GM12878 (cell line): ENCODE measurements around the gene IFNAR1. TPM values are rescaled to one million over a fixed set of nuclear protein-coding genes. Genes with fewer than 3 reads are reported as not detected.

Experiments
- ASH2L ChIP-seq: fragments of 300-600, 200-600 bp; sonication (generic); IDR thresholded peaks from 2 replicates; pipeline ENCODE4 v1.6.1; 2017; ENCODE audit warnings: low read depth, mild to moderate bottlenecking, borderline replicate concordance
- BCLAF1 ChIP-seq: fragments of 450-650 bp; IDR thresholded peaks from 2 replicates; pipeline ENCODE4 v1.6.1; 2017; ENCODE audit warnings: antibody characterized with exemption, mild to moderate bottlenecking, moderate library complexity
- CEBPB ChIP-seq, 2 experiments: fragments of 150-350 bp in 1 of 2; IDR thresholded peaks; 2 replicates each; pipeline ENCODE4 v1.6.1; 2012 to 2014; ENCODE audit warnings: low read depth in 2 of 2, low read length in 2 of 2, borderline replicate concordance in 1 of 2, inconsistent platforms in 1 of 2
- CHD1 ChIP-seq: IDR thresholded peaks from 2 replicates; pipeline ENCODE4 v1.6.1; 2012; ENCODE audit warnings: low read depth, low read length, improper control_type of control experiment
- DPF2 ChIP-seq: fragments of 450-650 bp; IDR thresholded peaks from 2 replicates; pipeline ENCODE4 v1.6.1; 2017; ENCODE audit warnings: mild to moderate bottlenecking
- E2F4 ChIP-seq: IDR thresholded peaks from 2 replicates; pipeline ENCODE4 v1.6.1; 2012; ENCODE audit warnings: low read depth, low read length, improper control_type of control experiment
- EED ChIP-seq: sonication (generic); IDR thresholded peaks from 2 replicates; pipeline ENCODE4 v1.6.1; 2016; ENCODE audit warnings: antibody characterized with exemption, low read depth
- HDAC2 ChIP-seq: fragments of 200-600 bp; sonication (generic); IDR thresholded peaks from 2 replicates; pipeline ENCODE4 v1.6.1; 2017
- IKZF1 ChIP-seq: fragments of 450-650 bp; conservative IDR thresholded peaks from 2 replicates; pipeline ENCODE4 v1.6.1; 2017; ENCODE audit warnings: antibody characterized with exemption, mild to moderate bottlenecking
- KAT2A ChIP-seq: conservative IDR thresholded peaks from 2 replicates; pipeline ENCODE4 v1.6.1; 2011; ENCODE audit warnings: low read depth, low read length; ENCODE audit not compliant: control insufficient read depth
- PAX8 ChIP-seq: fragments of 450-650 bp; IDR thresholded peaks from 2 replicates; pipeline ENCODE4 v1.6.1; 2017; ENCODE audit warnings: mild to moderate bottlenecking, moderate library complexity
- POLR2A ChIP-seq: IDR thresholded peaks from 2 replicates; pipeline ENCODE4 v1.6.1; 2011; ENCODE audit warnings: low read depth, mild to moderate bottlenecking, low read length
- PRDM15 ChIP-seq: fragments of 450-650 bp; formaldehyde crosslinking; IDR thresholded peaks from 2 replicates; pipeline ENCODE4 v1.4.0; 2020; ENCODE audit warnings: mild to moderate bottlenecking, moderate library complexity
- RAD21 ChIP-seq: IDR thresholded peaks from 2 replicates; pipeline ENCODE4 v1.6.1; 2011; ENCODE audit warnings: mild to moderate bottlenecking, low read depth, low read length, moderate library complexity; ENCODE audit not compliant: insufficient read depth
- RCOR1 ChIP-seq: conservative IDR thresholded peaks from 2 replicates; pipeline ENCODE4 v1.6.1; 2012; ENCODE audit warnings: low read depth, low read length, improper control_type of control experiment
- RELA ChIP-seq: fragments of 450-650 bp; IDR thresholded peaks from 2 replicates; pipeline ENCODE4 v1.8.0; 2014; ENCODE audit warnings: borderline replicate concordance; ENCODE audit not compliant: partially characterized antibody
- RUNX3 ChIP-seq: IDR thresholded peaks from 2 replicates; pipeline ENCODE4 v1.6.1; 2012; ENCODE audit warnings: low read length, inconsistent platforms
- SMAD1 ChIP-seq: fragments of 450-650 bp; IDR thresholded peaks from 2 replicates; pipeline ENCODE4 v1.6.1; 2018; ENCODE audit warnings: mild to moderate bottlenecking, low read depth; ENCODE audit not compliant: partially characterized antibody
- USF2 ChIP-seq: IDR thresholded peaks from 2 replicates; pipeline ENCODE4 v1.6.1; 2011; ENCODE audit warnings: low read depth, low read length, improper control_type of control experiment, borderline replicate concordance
- ZNF217 ChIP-seq: fragments of 450-650 bp; IDR thresholded peaks from 2 replicates; pipeline ENCODE4 v1.6.1; 2017; ENCODE audit warnings: antibody characterized with exemption, mild to moderate bottlenecking
- ZNF24 ChIP-seq: fragments of 450-650 bp; IDR thresholded peaks from 2 replicates; pipeline ENCODE4 v1.6.1; 2017; ENCODE audit warnings: antibody characterized with exemption, mild to moderate bottlenecking
- ZNF274 ChIP-seq: IDR thresholded peaks from one replicate; pipeline ENCODE4 v1.8.0; 2011; ENCODE audit not compliant: insufficient read length, insufficient read depth
- polyA plus RNA-seq, 11 experiments: library from polyadenylated mRNA; depleted of rRNA in 4 of 11; unstranded in 6 of 11; stranded (reverse) in 5 of 11; fragments of >200 nt; fragmentation: Nextera tagmentation in 4 of 11; fragmentation: Illumina TruSeq in 1 of 11; extraction: Ambion mirVana in 4 of 11; extraction: Trizol in 1 of 11; gene quantifications; 1 replicate in 1 of 11; 2 replicates in 10 of 11; pipeline versions ENCODE4 v1.2.1 to v1.2.3, GENCODE V29; 2011 to 2016; ENCODE audit warnings: inconsistent platforms in 2 of 11, missing spikeins in 2 of 11, low read depth in 1 of 11
- total RNA-seq, 4 experiments: library from RNA; depleted of rRNA in 3 of 4; stranded (reverse); fragments of >200 nt in 3 of 4; fragmentation: Illumina TruSeq in 1 of 4; extraction: Trizol in 1 of 4; gene quantifications; 2 replicates each; pipeline versions ENCODE4 v1.2.1 to v1.2.3, GENCODE V29; 2013 to 2021

Gene IFNAR1
- total and polyA plus RNA-seq, 10 of the 15 experiments (the other 5 are each of a cell fraction or from before 2014, with no cell fraction given), result 12.0 to 62.4 (median 24.6) TPM

GRCh38 chr21:33324291-33325221, at the start of gene IFNAR1 (continued):
- no peak for TF ChIP-seq BCLAF1
- TF ChIP-seq HDAC2, result 0 out of 2 replicates have a peak, but pooled peaks have one; percentile 91
- no peak for TF ChIP-seq RELA
- no peak for TF ChIP-seq E2F4
- TF ChIP-seq DPF2, result peak; percentile 84
- no peak for TF ChIP-seq KAT2A
- TF ChIP-seq RUNX3, result peak; percentile 38; the same call in 1 of the 2 replicates
- TF ChIP-seq ZNF24, result no peak
- peak; percentile 100 for TF ChIP-seq IKZF1
- TF ChIP-seq RAD21, result no peak
- peak; percentile 45; the same call in 1 of the 2 replicates for TF ChIP-seq ZNF217
- TF ChIP-seq PAX8, result no peak
- no peak for TF ChIP-seq CEBPB (IDR thresholded peaks at IDR 0.05; ENCODE audit: borderline replicate concordance in 1 of 2, low read depth in 2 of 2, low read length in 2 of 2)
- TF ChIP-seq EED, result peak; percentile 83
- TF ChIP-seq SMAD1, result no peak
- no peak for TF ChIP-seq ZNF274
- TF ChIP-seq ASH2L, result no peak
- TF ChIP-seq POLR2A, result peak; percentile 93
- no peak for TF ChIP-seq USF2
- peak; percentile 61; the same call in 1 of the 2 replicates for TF ChIP-seq CHD1
- TF ChIP-seq PRDM15, result no peak
- TF ChIP-seq RCOR1, result 0 out of 2 replicates have a peak, but pooled peaks have one; percentile 34
